ENCODE data around the gene ACSL5. TPM values are rescaled to one million over a fixed set of nuclear protein-coding genes. Genes with fewer than 3 reads are reported as not detected.
"Not testable (repeated sequence)": the region's sequence is repeated elsewhere in the genome, so short reads cannot be mapped to it uniquely, and the experiment has no call there.

The ACSL5 gene
- polyA plus RNA-seq, 3 donors: 4.1 to 5.5 (median 5.3) TPM

- DNase-seq: not testable (repeated sequence)
These were observed 2.6 kb upstream of the ACSL5 start for GRCh38 chr10:112371326-112371725.

GRCh38 chr10:112372182-112372810, 1.6 kb upstream of the ACSL5 start:
- DNase-seq: not testable (repeated sequence)

DNA sequence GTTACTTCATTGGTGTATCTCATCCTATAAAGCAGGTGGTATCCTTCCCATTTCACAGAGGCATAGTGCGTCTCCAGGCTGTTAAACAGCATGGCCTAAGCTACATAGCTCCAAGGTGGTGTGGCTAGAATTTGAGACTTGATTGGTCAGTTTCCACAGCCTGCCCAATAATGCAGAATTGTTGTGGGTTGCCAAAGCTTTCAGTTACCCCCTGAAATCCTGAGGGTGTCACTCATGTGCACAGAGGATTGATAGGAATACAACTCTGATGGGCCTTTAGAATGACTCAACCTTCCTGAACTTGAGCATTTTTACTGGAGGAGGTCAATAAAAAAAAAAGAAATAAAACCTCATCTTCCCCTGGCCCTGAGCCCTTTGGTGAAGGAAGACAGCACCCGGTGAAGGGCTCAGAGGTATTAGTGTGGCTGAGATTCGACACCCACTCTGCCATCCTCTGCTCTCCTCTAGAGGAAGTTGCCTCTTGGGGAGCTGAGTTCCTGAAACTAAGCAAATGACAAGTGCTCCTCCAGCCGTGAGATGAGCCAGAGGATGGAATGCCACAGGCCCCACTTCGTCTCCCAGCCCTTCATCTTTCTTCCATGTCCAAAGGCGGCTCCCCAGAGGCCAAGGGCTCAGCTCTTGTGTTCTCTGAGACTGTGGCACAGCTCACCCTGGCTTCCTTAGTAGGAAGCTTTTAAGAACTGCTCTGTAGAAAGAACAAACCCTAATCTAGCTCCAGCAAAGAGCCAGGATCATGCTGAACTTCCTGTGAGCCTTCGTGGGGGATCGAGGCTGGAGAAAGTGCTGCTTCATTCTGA, 1.0 kb downstream of the ACSL5 start:
- DNase-seq: no peak

GRCh38 chr10:112375721-112376395, 1.9 kb downstream of the ACSL5 start:
- DNase-seq: no peak

DNA sequence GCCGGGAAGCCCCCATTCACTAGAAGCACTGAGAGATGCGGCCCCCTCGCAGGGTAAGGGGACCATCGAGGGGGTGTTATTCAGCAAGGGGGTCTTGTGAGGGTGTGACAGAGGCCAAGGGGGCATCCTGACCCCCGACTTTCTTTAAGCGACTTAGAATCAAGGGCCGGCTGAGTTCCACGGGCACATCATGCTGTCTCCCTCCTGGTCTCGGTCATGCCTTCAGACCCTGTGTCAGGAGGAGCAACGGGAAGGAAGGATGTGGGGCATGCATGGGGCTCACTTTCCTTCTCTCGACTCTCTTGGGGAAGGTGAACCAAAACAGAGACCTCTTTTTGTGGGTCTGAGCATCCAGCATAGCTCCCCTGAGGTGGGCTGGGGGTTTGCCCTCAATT, 2.5 kb downstream of the ACSL5 start:
- no peak for DNase-seq

DNA sequence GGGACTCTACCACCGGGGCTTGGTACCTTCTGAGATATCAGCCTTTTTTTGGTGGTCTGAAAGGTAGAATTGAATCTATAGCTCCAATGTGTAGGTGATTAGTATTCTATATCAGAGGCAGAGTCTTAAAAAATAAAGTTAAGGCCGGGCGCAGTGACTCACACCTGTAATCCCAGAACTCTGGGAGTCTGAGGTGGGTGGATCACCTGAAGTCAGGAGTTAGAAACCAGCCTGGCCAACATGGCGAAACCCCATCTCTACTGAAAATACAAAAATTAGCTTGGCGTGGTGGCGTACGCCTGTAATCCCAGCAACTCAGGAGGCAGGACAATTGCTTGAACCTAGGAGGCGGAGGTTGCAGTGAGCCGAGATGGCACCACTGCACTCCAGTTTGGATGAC, 3.2 kb downstream of the ACSL5 start:
- DNase-seq: not testable (repeated sequence)

- DNase-seq: no peak
These were observed 5.8 kb downstream of the ACSL5 start for GRCh38 chr10:112379635-112380296.

GRCh38 chr10:112382515-112383235, 8.8 kb downstream of the ACSL5 start:
- DNase-seq: no peak

GRCh38 chr10:112383325-112383724, 9.4 kb downstream of the ACSL5 start:
- no peak for DNase-seq

GRCh38 chr10:112384141-112384540, 10.2 kb downstream of the ACSL5 start:
- DNase-seq: no peak

GRCh38 chr10:112385201-112385600, 11.3 kb downstream of the ACSL5 start:
- no peak for DNase-seq

DNA sequence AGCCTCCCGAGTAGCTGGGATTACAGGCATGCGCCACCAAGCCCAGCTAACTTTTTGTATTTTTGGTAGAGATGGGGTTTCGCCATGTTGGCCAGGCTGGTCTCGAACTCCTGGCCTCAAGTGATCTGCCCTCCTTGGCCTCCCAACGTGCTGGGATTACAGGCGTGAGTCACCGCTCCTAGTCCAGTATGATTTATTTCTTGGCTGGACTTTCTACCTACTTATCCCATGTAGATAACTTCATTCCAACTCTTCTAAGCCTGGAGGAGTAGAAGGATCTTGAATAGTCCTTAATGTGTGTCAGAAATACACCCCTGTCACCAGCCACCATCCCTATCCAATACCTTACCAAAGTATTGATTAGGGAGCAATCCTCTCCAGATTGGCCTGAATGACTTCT, 14.1 kb downstream of the ACSL5 start:
- not testable (repeated sequence) for DNase-seq

GRCh38 chr10:112388548-112388947, 14.6 kb downstream of the ACSL5 start:
- no peak for DNase-seq

- no peak for DNase-seq
These were observed 15.4 kb downstream of the ACSL5 start for GRCh38 chr10:112389271-112389822.

DNA sequence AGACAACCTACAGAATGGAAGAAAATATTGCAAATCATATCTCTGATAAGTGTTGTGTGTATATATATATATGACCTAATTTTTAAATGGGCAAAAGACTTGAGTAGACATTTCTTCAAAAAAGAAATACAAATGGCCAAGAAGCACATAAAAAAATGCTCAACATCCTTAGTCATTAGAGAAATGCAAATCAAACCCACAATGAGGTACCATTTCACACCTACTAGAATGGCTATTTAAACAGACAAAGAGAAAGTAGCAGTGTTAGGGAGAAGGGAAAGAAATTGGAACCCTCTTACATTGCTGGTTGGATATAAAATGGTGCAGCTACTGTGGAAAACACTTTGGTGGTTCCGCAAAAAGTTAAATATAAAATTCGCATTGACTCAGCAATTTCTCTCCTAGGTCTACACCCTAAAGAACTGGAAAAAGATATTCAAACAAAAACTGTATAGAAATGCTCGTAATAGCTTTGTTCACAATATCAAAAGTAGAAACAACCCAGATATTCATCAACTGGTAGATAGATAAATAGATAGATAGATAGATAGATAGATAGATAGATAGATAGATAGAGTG, 16.3 kb downstream of the ACSL5 start:
- DNase-seq: no peak

DNA sequence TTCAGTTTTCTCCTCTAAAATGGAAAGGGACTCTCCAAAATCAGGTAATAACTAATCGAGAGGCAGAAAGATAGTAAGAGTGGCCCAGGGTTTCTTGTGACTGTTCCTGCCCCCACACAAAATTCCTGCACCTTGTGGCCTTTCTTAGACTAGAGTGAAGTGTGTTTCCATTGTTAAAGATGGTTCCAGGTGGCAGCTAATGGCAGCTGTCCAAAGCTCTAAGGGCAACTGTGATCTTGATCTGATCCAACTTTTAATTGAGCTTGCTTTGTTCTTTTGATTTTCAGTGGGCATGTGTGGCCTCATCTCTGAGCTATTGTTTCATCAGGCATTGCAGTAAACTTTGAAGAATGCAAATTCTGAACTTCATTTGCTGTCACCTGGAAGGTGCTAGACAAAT, 19.4 kb downstream of the ACSL5 start:
- DNase-seq: no peak

- DNase-seq: no peak
These were observed 19.9 kb downstream of the ACSL5 start for GRCh38 chr10:112393827-112394226.

DNA sequence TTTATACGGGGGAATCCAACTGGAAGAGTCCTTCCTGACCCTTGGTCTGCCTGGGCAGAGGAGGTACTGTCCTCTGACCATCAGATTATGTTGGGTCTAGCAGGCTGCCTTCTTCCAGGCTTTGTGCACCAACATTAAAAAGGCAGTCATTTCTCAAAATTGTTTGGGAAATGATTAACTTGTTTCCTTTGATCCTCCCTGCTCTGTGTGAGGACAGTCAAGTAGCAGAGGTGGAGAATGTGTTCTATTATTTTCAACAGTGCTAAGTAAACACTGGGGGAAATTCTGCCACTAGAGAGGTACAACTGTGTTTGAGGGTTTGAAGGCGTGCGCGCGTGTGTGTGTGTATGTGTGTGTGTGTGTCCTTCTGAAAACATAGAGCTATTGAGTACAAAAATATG, 20.6 kb downstream of the ACSL5 start:
- no peak for DNase-seq

DNA sequence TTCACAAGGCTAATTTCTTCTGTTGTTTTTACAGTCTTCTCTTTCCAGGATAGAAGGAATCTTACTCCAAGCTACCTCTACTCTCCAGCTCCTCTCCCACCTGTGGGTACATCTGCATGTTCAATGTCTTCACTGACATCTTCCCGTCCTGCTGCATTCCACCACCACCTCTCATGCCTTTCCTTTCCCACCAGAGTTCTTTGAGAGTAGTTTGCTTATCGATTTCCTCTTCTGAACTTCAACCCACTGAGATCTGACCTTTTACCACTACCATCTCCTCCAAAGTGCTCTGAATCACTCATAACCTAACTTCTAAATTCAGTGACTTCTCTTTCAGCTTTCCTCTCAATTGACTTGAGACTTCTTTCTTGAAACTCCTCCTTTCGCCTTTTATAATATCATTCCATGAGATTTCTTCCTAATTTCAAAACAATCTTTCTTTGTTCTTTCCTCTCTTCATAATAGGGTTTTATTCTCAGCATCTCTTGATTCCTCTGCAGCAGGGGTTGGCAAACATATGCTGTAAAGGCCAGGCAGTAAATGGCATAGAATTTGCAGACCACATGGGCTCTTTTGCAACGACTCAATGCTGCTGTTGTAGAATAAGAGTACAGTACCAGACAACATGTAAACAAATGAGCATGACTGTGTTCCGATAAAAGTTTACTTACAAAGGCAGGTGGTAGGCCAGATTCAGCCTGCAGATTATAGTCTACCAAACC, 22.1 kb downstream of the ACSL5 start:
- DNase-seq: no peak

DNA sequence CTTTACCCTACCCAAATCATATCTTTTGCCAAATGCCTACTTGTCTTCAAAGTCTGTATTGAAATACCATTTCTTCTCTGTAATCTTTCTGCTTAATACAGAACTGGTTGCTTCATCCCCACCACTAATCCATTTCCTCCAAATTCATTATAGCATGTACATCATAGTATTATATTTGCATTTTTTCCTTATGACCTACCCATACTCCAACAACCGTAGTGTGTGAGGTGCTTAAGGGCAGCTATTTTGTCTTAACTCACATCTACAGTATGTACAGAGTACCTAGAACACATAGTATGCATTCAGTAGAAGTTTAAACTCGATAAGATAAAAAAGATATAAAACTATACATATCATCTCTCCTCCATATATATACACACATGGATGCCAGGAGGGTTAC, 23.7 kb downstream of the ACSL5 start:
- DNase-seq: no peak
